22Rv1 (cell line): ENCODE data around the gene HSD3B7.

ENCODE experiments used
- CTCF ChIP-seq: fragments of 450-650 bp; IDR thresholded peaks from 2 replicates; pipeline ENCODE4 v1.5.1; 2017; ENCODE audit warnings: mild to moderate bottlenecking
- ZFX ChIP-seq: fragments of 450-650 bp; IDR thresholded peaks from 2 replicates; pipeline ENCODE4 v1.6.1; 2017; ENCODE audit warnings: antibody characterized with exemption, borderline replicate concordance

GRCh38 chr16:31022544-31023251, 37.7 kb downstream of the HSD3B7 start:
- TF ChIP-seq CTCF (no peak), ZFX (no peak)
